Vagina (tissue), 2 donors: ENCODE data around the gene TSPAN4.

Experiments used
- CTCF ChIP-seq, 3 experiments: fragments of 450-650 bp in 2 of 3; fragments of 200-600 bp in 1 of 3; sonication (generic) in 1 of 3; IDR thresholded peaks; one replicate each; pipeline ENCODE4 v1.5.1; 2017 to 2019; ENCODE audit warnings: antibody characterized with exemption in 3 of 3, mild to moderate bottlenecking in 2 of 3, moderate library complexity in 2 of 3
- POLR2A ChIP-seq, 2 donors: fragments of 450-650 bp; IDR thresholded peaks; one replicate each; pipeline ENCODE4 v1.6.1; 2017; ENCODE audit warnings: antibody characterized with exemption in 2 of 2, mild to moderate bottlenecking in 2 of 2, moderate library complexity in 2 of 2

GRCh38 chr11:901452-902061, 58.9 kb downstream of the TSPAN4 start:
- TF ChIP-seq CTCF (IDR thresholded peaks at IDR 0.05) (no peak), POLR2A (IDR thresholded peaks at IDR 0.05) (no peak)
